Gastrocnemius medialis (tissue), 4 donors: Measurements from ENCODE around the gene BMPR1A. TPM values are rescaled to one million over a fixed set of nuclear protein-coding genes. Genes with fewer than 3 reads are reported as not detected.

Source experiments
- ATAC-seq, 2 donors: fragments of 150-250 bp; one replicate each; pipeline ENCODE4 v1.9.1; 2016
- DNase-seq, 2 donors: peaks; one replicate each; pipeline ENCODE4 v3.0.0-alpha.2; 2019
- H3K27ac ChIP-seq, 4 donors: fragments of 200-600 bp; sonication (generic); 1 replicate in 1 of 4; 2 replicates in 3 of 4; pipeline ENCODE4 v1.5.1; 2016 to 2018; ENCODE audit warnings: mild to moderate bottlenecking in 2 of 4, moderate library complexity in 1 of 4
- H3K27me3 ChIP-seq, 3 donors: fragments of 200-600 bp; sonication (generic) in 2 of 3; 1 replicate in 1 of 3; 2 replicates in 2 of 3; pipeline versions ENCODE4 v1.5.1 to v1.6.0; 2016 to 2019; ENCODE audit warnings: mild to moderate bottlenecking in 1 of 3, moderate library complexity in 1 of 3
- H3K36me3 ChIP-seq, 2 donors: fragments of 200-600 bp; sonication (generic) in 1 of 2; one replicate each; pipeline ENCODE4 v1.5.1; 2017 to 2018
- H3K4me1 ChIP-seq, 2 donors: fragments of 200-600 bp; sonication (generic) in 1 of 2; one replicate each; pipeline ENCODE4 v1.5.1; 2016 to 2017; ENCODE audit warnings: mild to moderate bottlenecking in 2 of 2
- H3K4me3 ChIP-seq, 4 donors: fragments of 200-600 bp; sonication (generic) in 3 of 4; 1 replicate in 1 of 4; 2 replicates in 3 of 4; pipeline ENCODE4 v1.5.1; 2016 to 2019; ENCODE audit warnings: mild to moderate bottlenecking in 2 of 4
- H3K9me3 ChIP-seq, 3 donors: fragments of 200-600 bp; sonication (generic) in 2 of 3; 1 replicate in 1 of 3; 2 replicates in 2 of 3; pipeline ENCODE4 v1.5.1; 2016 to 2019
- CTCF ChIP-seq, 5 experiments: fragments of 450-650 bp in 3 of 5; fragments of 200-600 bp in 2 of 5; sonication (generic) in 2 of 5; IDR thresholded peaks in 4 of 5; conservative IDR thresholded peaks in 1 of 5; 1 replicate in 4 of 5; 2 replicates in 1 of 5; pipeline ENCODE4 v1.5.1; 2016 to 2019; ENCODE audit warnings: antibody characterized with exemption in 5 of 5, mild to moderate bottlenecking in 3 of 5, moderate library complexity in 3 of 5
- POLR2A ChIP-seq, 2 donors: fragments of 450-650 bp; IDR thresholded peaks; one replicate each; pipeline ENCODE4 v1.6.1; 2017; ENCODE audit warnings: antibody characterized with exemption in 2 of 2, mild to moderate bottlenecking in 2 of 2, moderate library complexity in 2 of 2
- in situ Hi-C, 4 donors: fragments of 200-750 bp; cut with MboI; loops; one replicate each; pipeline versions ENCODE4 v1.15.0 to v1.8.0; 2017; ENCODE audit warnings: low sequenced_read_pairs in 4 of 4
- intact Hi-C: fragments of 100-400 bp; cut with DNase I; formaldehyde crosslinking; loops from one replicate; pipeline ENCODE4 v1.15.1; 2023; ENCODE audit warnings: low total_unique reads
- total RNA-seq, 4 donors: library from RNA; depleted of rRNA; stranded (reverse); fragments of >200 nt; gene quantifications; one replicate each; pipeline versions ENCODE4 v1.1.0 to v1.2.3, GENCODE V29; 2016

The BMPR1A gene
- total RNA-seq, 4 donors from 2014 or later = 16.4 to 22.7 (median 18.0) TPM

- Histone ChIP-seq H3K27ac (peak overlapping the region in 1 of 4 donors; percentile 1), H3K4me1 (peaks cover 26 to 53% of the 10 kb centered on the region in 2 donors), H3K36me3 (no peaks in the 10 kb centered on the region), H3K9me3 (no peaks in the 10 kb centered on the region), H3K4me3 (no peak overlapping the region), H3K27me3 (no peaks in the 10 kb centered on the region)
- no peak for TF ChIP-seq CTCF (IDR thresholded peaks at IDR 0.05 in 4 of 5, conservative IDR thresholded peaks at IDR 0.05 in 1 of 5)
- TF ChIP-seq POLR2A (IDR thresholded peaks at IDR 0.05) = no peak
- ATAC-seq = no peak
- DNase-seq = no peak
- in situ Hi-C loops = no loop called here
- intact Hi-C loops = no loop called here
Measured at GRCh38 chr10:86829472-86829871, 73.1 kb downstream of the BMPR1A start.

DNA sequence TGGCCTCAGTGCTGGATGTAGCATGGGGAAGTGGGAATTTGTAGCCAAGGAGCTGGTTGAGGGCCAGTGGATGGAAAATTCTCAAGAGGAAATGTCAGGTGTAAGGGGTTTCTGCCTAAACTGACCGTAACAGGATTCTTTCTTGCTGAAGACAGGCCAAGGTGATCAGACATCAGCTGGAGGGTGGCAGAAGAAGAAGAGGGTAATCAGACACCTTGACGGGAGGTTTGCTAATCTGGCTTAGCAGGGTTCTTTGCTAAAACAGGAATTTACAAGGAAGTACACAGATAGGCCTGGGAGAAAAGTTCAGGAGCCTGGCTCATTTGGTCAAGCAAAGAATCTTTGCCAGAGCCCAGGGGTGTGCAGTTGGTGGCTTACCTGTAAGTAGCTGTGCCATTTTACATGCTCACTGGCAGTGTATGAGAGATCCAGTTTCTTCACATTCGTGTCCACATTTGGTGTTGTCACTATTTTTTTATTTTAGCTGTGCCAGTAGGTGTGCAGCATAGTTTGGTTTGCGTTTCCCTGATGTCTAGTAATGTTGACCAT is 73.7 kb downstream of the BMPR1A start:
- ATAC-seq (peak in 1 of 2 donors; percentile 58), DNase-seq (no peak)
- H3K27ac ChIP-seq = peak overlapping the region in 1 of 4 donors; percentile 1
- H3K4me3 ChIP-seq = no peak overlapping the region
- peaks cover 26 to 53% of the 10 kb centered on the region in 2 donors for H3K4me1 ChIP-seq
- in situ Hi-C loops = no loop called here
- H3K27me3 ChIP-seq = no peaks in the 10 kb centered on the region
- TF ChIP-seq CTCF (IDR thresholded peaks at IDR 0.05 in 4 of 5, conservative IDR thresholded peaks at IDR 0.05 in 1 of 5) (no peak), POLR2A (IDR thresholded peaks at IDR 0.05) (no peak)
- intact Hi-C loops = no loop called here
- no peaks in the 10 kb centered on the region for H3K36me3 ChIP-seq
- H3K9me3 ChIP-seq = no peaks in the 10 kb centered on the region

- intact Hi-C loops = no loop called here
- no peak overlapping the region for H3K27ac ChIP-seq
- no peak for TF ChIP-seq POLR2A (IDR thresholded peaks at IDR 0.05)
- no peak for TF ChIP-seq CTCF (IDR thresholded peaks at IDR 0.05 in 4 of 5, conservative IDR thresholded peaks at IDR 0.05 in 1 of 5)
- no peaks in the 10 kb centered on the region for H3K36me3 ChIP-seq
- peaks cover 47 to 57% of the 10 kb centered on the region in 2 donors for H3K4me1 ChIP-seq
- H3K9me3 ChIP-seq = no peaks in the 10 kb centered on the region
- ATAC-seq (no peak), DNase-seq (no peak)
- in situ Hi-C loops = no loop called here
- no peaks in the 10 kb centered on the region for H3K27me3 ChIP-seq
- H3K4me3 ChIP-seq = no peak overlapping the region
Measured at GRCh38 chr10:86833969-86834368, 77.5 kb downstream of the BMPR1A start.

- in situ Hi-C loops (no loop called here), intact Hi-C loops (no loop called here)
- Histone ChIP-seq H3K27ac (no peak overlapping the region), H3K36me3 (no peaks in the 10 kb centered on the region), H3K4me3 (no peak overlapping the region), H3K27me3 (no peaks in the 10 kb centered on the region), H3K4me1 (peaks cover 35 to 38% of the 10 kb centered on the region in 2 donors), H3K9me3 (no peaks in the 10 kb centered on the region)
- ATAC-seq = no peak
- TF ChIP-seq POLR2A (IDR thresholded peaks at IDR 0.05) = no peak
- TF ChIP-seq CTCF (IDR thresholded peaks at IDR 0.05 in 4 of 5, conservative IDR thresholded peaks at IDR 0.05 in 1 of 5) = no peak
- no peak for DNase-seq
Measured at GRCh38 chr10:86836044-86836443, 79.6 kb downstream of the BMPR1A start.

GRCh38 chr10:86837663-86838062 is 81.2 kb downstream of the BMPR1A start:
- peak in 1 of 2 donors; percentile 47 for ATAC-seq

More at GRCh38 chr10:86837663-86838062, 81.2 kb downstream of the BMPR1A start:
- no peaks in the 10 kb centered on the region for H3K36me3 ChIP-seq
- no peak for DNase-seq
- H3K9me3 ChIP-seq = no peaks in the 10 kb centered on the region
- peak overlapping the region in 1 of 4 donors; percentile 7 for H3K27ac ChIP-seq
- no peaks in the 10 kb centered on the region for H3K27me3 ChIP-seq
- no peak for TF ChIP-seq POLR2A (IDR thresholded peaks at IDR 0.05)
- TF ChIP-seq CTCF (IDR thresholded peaks at IDR 0.05 in 4 of 5, conservative IDR thresholded peaks at IDR 0.05 in 1 of 5) = no peak
- in situ Hi-C loops = no loop called here
- peaks cover 35 to 38% of the 10 kb centered on the region in 2 donors for H3K4me1 ChIP-seq
- intact Hi-C loops = no loop called here
- no peak overlapping the region for H3K4me3 ChIP-seq
